Esophagus muscularis mucosa (tissue), 4 donors: ENCODE data around the gene ANKIB1. TPM values are rescaled to one million over a fixed set of nuclear protein-coding genes. Genes with fewer than 3 reads are reported as not detected.

Experiments used
- DNase-seq: peaks from one replicate; pipeline ENCODE4 v3.0.0-alpha.2; 2017; ENCODE audit errors: extremely low spot score
- H3K27ac ChIP-seq, 4 donors: fragments of 200-600 bp; sonication (generic); replicated peaks in 1 of 4; 1 replicate in 3 of 4; 2 replicates in 1 of 4; pipeline ENCODE4 v1.5.1; 2016 to 2019; ENCODE audit warnings: mild to moderate bottlenecking in 1 of 4
- H3K27me3 ChIP-seq, 4 donors: fragments of 200-600 bp; sonication (generic); one replicate each; pipeline versions ENCODE4 v1.5.1 to v1.6.0; 2016 to 2019
- H3K36me3 ChIP-seq, 4 donors: fragments of 200-600 bp; sonication (generic); one replicate each; pipeline ENCODE4 v1.5.1; 2016 to 2019
- H3K4me1 ChIP-seq, 4 donors: fragments of 200-600 bp; sonication (generic); one replicate each; pipeline ENCODE4 v1.5.1; 2016 to 2019
- H3K4me3 ChIP-seq, 4 donors: fragments of 200-600 bp; sonication (generic); 1 replicate in 2 of 4; 2 replicates in 2 of 4; pipeline ENCODE4 v1.5.1; 2016 to 2019; ENCODE audit warnings: mild to moderate bottlenecking in 4 of 4, moderate library complexity in 1 of 4
- H3K9me3 ChIP-seq, 4 donors: fragments of 200-600 bp; sonication (generic); 1 replicate in 3 of 4; 2 replicates in 1 of 4; pipeline ENCODE4 v1.5.1; 2016 to 2019
- CTCF ChIP-seq, 3 experiments: fragments of 200-600 bp in 2 of 3; fragments of 450-650 bp in 1 of 3; sonication (generic) in 2 of 3; IDR thresholded peaks; one replicate each; pipeline ENCODE4 v1.5.1; 2017 to 2019; ENCODE audit warnings: antibody characterized with exemption in 3 of 3, mild to moderate bottlenecking in 2 of 3, moderate library complexity in 1 of 3
- EP300 ChIP-seq: sonication (generic); formaldehyde crosslinking; IDR thresholded peaks from one replicate; pipeline ENCODE4 v1.6.1; 2017; ENCODE audit warnings: antibody characterized with exemption
- POLR2A ChIP-seq: fragments of 450-650 bp; IDR thresholded peaks from one replicate; pipeline ENCODE4 v1.6.1; 2017; ENCODE audit warnings: antibody characterized with exemption, moderate library complexity, mild to moderate bottlenecking, low read depth
- POLR2AphosphoS5 ChIP-seq, 2 donors: sonication (generic); formaldehyde crosslinking; IDR thresholded peaks; one replicate each; pipeline ENCODE4 v1.6.1; 2017; ENCODE audit warnings: antibody characterized with exemption in 2 of 2
- WGBS: methylation state at CpG from one replicate; pipeline ENCODE4 v1.1.5; 2018; 5-methylcytosine and 5-hydroxymethylcytosine counted together
- intact Hi-C: fragments of 100-400 bp; cut with DNase I; formaldehyde crosslinking; loops from one replicate; pipeline ENCODE4 v1.15.1; 2023
- total RNA-seq, 4 donors: library from RNA; depleted of rRNA; stranded (reverse); fragments of >200 nt; gene quantifications; one replicate each; pipeline versions ENCODE4 v1.1.0 to v1.2.1, GENCODE V29; 2016

The ANKIB1 gene
- total RNA-seq, 4 donors from 2014 or later: 25.8 to 37.8 (median 28.6) TPM

- intact Hi-C loops: no loop called here
- TF ChIP-seq POLR2A (no peak), CTCF (IDR thresholded peaks at IDR 0.05) (no peak), EP300 (no peak), POLR2AphosphoS5 (IDR thresholded peaks at IDR 0.05) (no peak)
- DNase-seq: no peak
- H3K9me3 ChIP-seq: no peaks in the 10 kb centered on the region
- H3K4me3 ChIP-seq: no peak overlapping the region
- no peak overlapping the region for H3K27ac ChIP-seq
- H3K27me3 ChIP-seq: no peaks in the 10 kb centered on the region
- H3K4me1 ChIP-seq: peaks cover 8 to 22% (median 15%) of the 10 kb centered on the region in 4 donors
- 92% methylated on average over 3 of the region's 3 CpGs for WGBS
- peaks cover 0 to 14% (median 3%) of the 10 kb centered on the region in 4 donors for H3K36me3 ChIP-seq
Measured at GRCh38 chr7:92296880-92297445, 51.2 kb downstream of the ANKIB1 start.

GRCh38 chr7:92297736-92298135, 52.0 kb downstream of the ANKIB1 start:
- Histone ChIP-seq H3K36me3 (peaks cover 0 to 14% (median 3%) of the 10 kb centered on the region in 4 donors), H3K4me1 (peaks cover 8 to 22% (median 14%) of the 10 kb centered on the region in 4 donors), H3K27me3 (no peaks in the 10 kb centered on the region), H3K9me3 (no peaks in the 10 kb centered on the region), H3K4me3 (no peak overlapping the region), H3K27ac (no peak overlapping the region)
- intact Hi-C loops: no loop called here
- TF ChIP-seq POLR2AphosphoS5 (IDR thresholded peaks at IDR 0.05): no peak
- TF ChIP-seq POLR2A: no peak
- no peak for TF ChIP-seq EP300
- no peak for TF ChIP-seq CTCF (IDR thresholded peaks at IDR 0.05)
- no peak for DNase-seq
- WGBS: 69% methylated on average over 1 of the region's 1 CpG

GRCh38 chr7:92303761-92304160, 58.0 kb downstream of the ANKIB1 start:
- Histone ChIP-seq H3K4me3 (no peak overlapping the region), H3K27ac (no peak overlapping the region), H3K4me1 (no peaks in the 10 kb centered on the region), H3K36me3 (peaks cover 0 to 27% (median 7%) of the 10 kb centered on the region in 4 donors), H3K27me3 (no peaks in the 10 kb centered on the region), H3K9me3 (no peaks in the 10 kb centered on the region)
- 93% methylated on average over 2 of the region's 2 CpGs for WGBS
- DNase-seq: no peak
- TF ChIP-seq POLR2AphosphoS5 (IDR thresholded peaks at IDR 0.05): no peak
- no peak for TF ChIP-seq EP300
- intact Hi-C loops: no loop called here

DNA sequence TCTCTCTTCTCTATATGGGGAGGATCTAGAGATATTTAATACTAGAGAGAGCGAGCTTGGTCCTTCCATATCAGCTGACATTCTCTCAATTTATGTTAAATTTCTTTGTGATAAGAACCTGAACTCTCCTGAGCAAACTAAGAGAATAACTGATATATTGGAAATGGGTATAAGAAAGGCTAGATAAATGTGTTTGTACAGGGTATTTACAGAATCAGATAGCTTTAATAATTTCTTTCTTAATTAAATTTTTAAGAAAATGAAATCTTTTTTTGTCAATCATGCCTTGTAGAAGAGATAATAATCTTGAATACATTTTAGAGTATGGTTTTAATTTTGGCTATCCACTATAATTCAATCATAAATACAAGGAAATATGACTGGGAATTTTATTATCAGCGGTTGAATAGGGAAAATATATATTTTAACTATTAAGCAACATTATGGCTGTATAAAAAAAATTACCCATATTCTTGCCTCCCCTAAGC, 58.7 kb downstream of the ANKIB1 start:
- no peaks in the 10 kb centered on the region for H3K9me3 ChIP-seq
- TF ChIP-seq POLR2A: no peak
- no peak for TF ChIP-seq CTCF (IDR thresholded peaks at IDR 0.05)
- TF ChIP-seq EP300: no peak
- no peak for TF ChIP-seq POLR2AphosphoS5 (IDR thresholded peaks at IDR 0.05)
- H3K27me3 ChIP-seq: no peaks in the 10 kb centered on the region
- no peak overlapping the region for H3K4me3 ChIP-seq
- H3K4me1 ChIP-seq: no peaks in the 10 kb centered on the region
- WGBS: 94% methylated on average over 2 of the region's 2 CpGs
- intact Hi-C loops: no loop called here
- H3K36me3 ChIP-seq: peaks cover 0 to 32% (median 7%) of the 10 kb centered on the region in 4 donors
- no peak for DNase-seq
- no peak overlapping the region for H3K27ac ChIP-seq

DNA sequence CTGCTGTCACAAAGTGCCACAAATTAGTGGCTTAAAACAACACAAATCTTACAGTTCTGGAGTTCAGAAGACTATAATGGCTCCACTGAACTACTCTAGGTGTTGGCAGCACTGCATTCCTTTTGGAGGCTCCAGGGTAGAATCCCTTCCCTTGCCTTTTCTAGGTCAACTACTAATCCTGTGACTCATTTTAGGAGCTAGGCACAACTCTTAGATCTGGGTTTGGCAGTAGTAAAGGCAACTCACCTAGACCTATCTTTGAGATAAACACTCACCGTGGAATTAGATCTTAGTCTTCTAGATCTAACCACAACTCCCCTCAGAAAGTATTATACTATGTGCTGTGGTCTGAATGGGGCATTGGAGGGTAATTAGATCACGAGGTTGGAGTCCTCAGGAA, 60.4 kb downstream of the ANKIB1 start:
- H3K27me3 ChIP-seq: no peaks in the 10 kb centered on the region
- intact Hi-C loops: no loop called here
- WGBS: 100% methylated on average over 2 of the region's 2 CpGs

More for the DNA sequence above, 60.4 kb downstream of the ANKIB1 start:
- no peak overlapping the region for H3K4me3 ChIP-seq
- no peaks in the 10 kb centered on the region for H3K4me1 ChIP-seq
- no peak overlapping the region for H3K27ac ChIP-seq
- peaks cover 0 to 26% (median 5%) of the 10 kb centered on the region in 4 donors for H3K36me3 ChIP-seq
- no peak for DNase-seq
- H3K9me3 ChIP-seq: no peaks in the 10 kb centered on the region
- TF ChIP-seq EP300: no peak
- no peak for TF ChIP-seq POLR2A
- no peak for TF ChIP-seq POLR2AphosphoS5 (IDR thresholded peaks at IDR 0.05)
- TF ChIP-seq CTCF (IDR thresholded peaks at IDR 0.05): no peak
